Endothelial cell of umbilical vein (primary cell): ENCODE data around the gene BEND3. TPM values are rescaled to one million over a fixed set of nuclear protein-coding genes. Genes with fewer than 3 reads are reported as not detected.

Source experiments
- BruUV-seq: library from RNA; stranded (reverse); fragments of 400-500 nt; replicated peaks from 2 replicates; lab custom pipeline; 2021; lab: Mats Ljungman, UMichigan
- CTCF ChIA-PET: fragments of 300-600, 350-600 bp; sonication (Branson Sonifier 250); formaldehyde crosslinking; loops from one replicate; lab custom pipeline; 2021; ENCODE audit warnings: antibody characterized with exemption, inconsistent platforms; lab: Charles Lee
- POLR2A ChIA-PET: fragments of 300-600, 350-600 bp; sonication (Branson Sonifier 250); formaldehyde crosslinking; loops from one replicate; lab custom pipeline; 2021; ENCODE audit warnings: antibody characterized with exemption, inconsistent platforms; lab: Charles Lee
- DNase-seq: peaks from one replicate; pipeline ENCODE4 v3.0.0-alpha.2; 2011; ENCODE audit warnings: low read depth, low spot score
- FAIRE-seq: peaks from 2 replicates; lab custom pipeline; 2011; peaks lifted over from hg19 to GRCh38; lab: Jason Lieb, UNC
- H2AFZ ChIP-seq: 2 replicates; pipeline ENCODE4 v1.6.0; 2012; ENCODE audit warnings: low read depth, low read length, control low read depth, inconsistent platforms
- H3K27ac ChIP-seq: 2 replicates; pipeline ENCODE4 v1.5.1; 2011; ENCODE audit warnings: low read depth, mild to moderate bottlenecking, control low read depth, low read length, moderate library complexity; ENCODE audit not compliant: insufficient read depth
- H3K27me3 ChIP-seq, 2 experiments: 2 replicates each; pipeline versions ENCODE4 v1.6.0 to v1.6.1; 2011; ENCODE audit warnings: low read length in 2 of 2, mixed read lengths in 1 of 2; ENCODE audit not compliant: control insufficient read depth in 2 of 2, insufficient read depth in 2 of 2
- H3K36me3 ChIP-seq, 2 experiments: 2 replicates in 1 of 2; 3 replicates in 1 of 2; pipeline ENCODE4 v1.5.1; 2011; ENCODE audit warnings: low read length in 2 of 2, mild to moderate bottlenecking in 1 of 2, moderate library complexity in 1 of 2; ENCODE audit not compliant: control insufficient read depth in 2 of 2, insufficient read depth in 2 of 2; ENCODE audit errors: extremely low read depth in 1 of 2
- H3K4me1 ChIP-seq: 3 replicates; pipeline ENCODE4 v1.5.1; 2011; ENCODE audit warnings: mild to moderate bottlenecking, low read length; ENCODE audit not compliant: control insufficient read depth, insufficient read depth; ENCODE audit errors: extremely low read depth
- H3K4me2 ChIP-seq: 2 replicates; pipeline ENCODE4 v1.6.1; 2011; ENCODE audit warnings: low read length, control low read depth, mixed read lengths; ENCODE audit not compliant: insufficient read depth
- H3K4me3 ChIP-seq, 3 experiments: fragments of 200-600 bp in 1 of 3; sonication (generic), shearing (Covaris generic) in 1 of 3; replicated peaks in 1 of 3; 2 replicates each; pipeline ENCODE4 v1.5.1; 2011 to 2016; ENCODE audit warnings: control low read depth in 3 of 3, low read length in 3 of 3, mild to moderate bottlenecking in 2 of 3, inconsistent platforms in 1 of 3, low read depth in 1 of 3, moderate library complexity in 1 of 3; ENCODE audit not compliant: insufficient read depth in 1 of 3
- H3K79me2 ChIP-seq: 2 replicates; pipeline ENCODE4 v1.6.0; 2012; ENCODE audit warnings: low read length, inconsistent platforms; ENCODE audit not compliant: control insufficient read depth, insufficient read depth
- H3K9ac ChIP-seq: replicated peaks from 2 replicates; pipeline ENCODE3; 2011; ENCODE audit warnings: low read length, control low read depth; ENCODE audit not compliant: insufficient read depth; ENCODE audit errors: extremely low read depth
- H3K9me1 ChIP-seq: replicated peaks from 3 replicates; pipeline ENCODE4 v1.6.0; 2011; ENCODE audit warnings: mild to moderate bottlenecking, low read length; ENCODE audit not compliant: control insufficient read depth, insufficient read depth; ENCODE audit errors: extremely low read depth
- H3K9me3 ChIP-seq: replicated peaks from 2 replicates; pipeline ENCODE4 v1.5.1; 2012; ENCODE audit warnings: low read length, inconsistent platforms; ENCODE audit not compliant: control insufficient read depth, insufficient read depth
- H4K20me1 ChIP-seq: replicated peaks from 2 replicates; pipeline ENCODE3; 2011; ENCODE audit warnings: mild to moderate bottlenecking, low read length; ENCODE audit not compliant: control insufficient read depth, insufficient read depth; ENCODE audit errors: extremely low read depth
- CTCF ChIP-seq, 2 donors: IDR thresholded peaks; 1 replicate in 1 of 2; 2 replicates in 1 of 2; pipeline ENCODE4 v1.5.1; 2011; ENCODE audit warnings: low read length in 2 of 2, mild to moderate bottlenecking in 2 of 2, moderate library complexity in 2 of 2, control low read depth in 1 of 2, inconsistent platforms in 1 of 2, low read depth in 1 of 2; ENCODE audit not compliant: insufficient read depth in 1 of 2; ENCODE audit errors: extremely low read depth in 1 of 2
- EZH2 ChIP-seq: IDR thresholded peaks from 2 replicates; pipeline ENCODE4 v1.6.1; 2012; ENCODE audit warnings: borderline replicate concordance, low read depth, mild to moderate bottlenecking, moderate library complexity, low read length, inconsistent platforms; ENCODE audit not compliant: severe bottlenecking
- FOS ChIP-seq: IDR thresholded peaks from 2 replicates; pipeline ENCODE4 v1.6.1; 2011; ENCODE audit warnings: mild to moderate bottlenecking, low read length, moderate library complexity, borderline replicate concordance; ENCODE audit not compliant: insufficient read depth
- GATA2 ChIP-seq: IDR thresholded peaks from 2 replicates; pipeline ENCODE4 v1.7.0; 2011; ENCODE audit warnings: low read depth, mild to moderate bottlenecking, moderate library complexity, mixed read lengths, low read length; ENCODE audit not compliant: insufficient read length, insufficient read depth
- JUN ChIP-seq: IDR thresholded peaks from 2 replicates; pipeline ENCODE4 v1.6.1; 2011; ENCODE audit warnings: borderline replicate concordance, low read depth; ENCODE audit not compliant: insufficient read length, insufficient read depth
- MAX ChIP-seq: IDR thresholded peaks from 2 replicates; pipeline ENCODE4 v1.6.1; 2011; ENCODE audit not compliant: insufficient read depth, insufficient read length
- MYC ChIP-seq: IDR thresholded peaks from one replicate; pipeline ENCODE4 v1.6.1; 2011; ENCODE audit warnings: mild to moderate bottlenecking, low read depth, low read length
- POLR2A ChIP-seq: IDR thresholded peaks from 2 replicates; pipeline ENCODE4 v1.6.1; 2012; ENCODE audit warnings: low read depth, mild to moderate bottlenecking, control low read depth, low read length
- POLR2AphosphoS5 ChIP-seq: IDR thresholded peaks from 2 replicates; pipeline ENCODE4 v1.6.1; 2012; ENCODE audit warnings: low read depth, mild to moderate bottlenecking, control low read depth, low read length, moderate library complexity; ENCODE audit not compliant: insufficient read depth
- dilution Hi-C: fragments of 300-500 bp; cut with MboI; formaldehyde crosslinking; loops from one replicate; pipeline ENCODE4 v1.15.0; 2019; ENCODE audit warnings: low sequenced_read_pairs; ENCODE audit not compliant: extremely low pct_ligation_motif_present
- intact Hi-C: fragments of 100-400 bp; cut with micrococcal nuclease; formaldehyde crosslinking; loops from one replicate; pipeline ENCODE4 v1.10.0; 2022
- polyA plus RNA-seq, 4 experiments: library from polyadenylated mRNA; depleted of rRNA in 3 of 4; stranded (reverse) in 3 of 4; unstranded in 1 of 4; fragments of >200 nt; gene quantifications; 2 replicates each; pipeline versions ENCODE4 v1.2.1 to v1.2.3, GENCODE V29; 2011 to 2012; ENCODE audit warnings: missing spikeins in 1 of 4
- total RNA-seq: library from RNA; stranded (reverse); gene quantifications from 2 replicates; pipeline ENCODE4 v1.2.3, GENCODE V29; 2021

Gene BEND3
- total and polyA plus RNA-seq, 2 donors (not counting 3 experiments of a cell fraction or from before 2014, with no cell fraction given) = 1.6 to 4.8 TPM

- Histone ChIP-seq H3K4me1 (no peaks in the 10 kb centered on the region), H3K27me3 (no peaks in the 10 kb centered on the region), H3K36me3 (no peaks in the 10 kb centered on the region), H3K4me2 (no peak overlapping the region), H3K27ac (no peak overlapping the region), H2AFZ (no peak overlapping the region), H3K4me3 (no peak overlapping the region), H3K9me3 (no peaks in the 10 kb centered on the region), H3K79me2 (no peaks in the 10 kb centered on the region), H4K20me1 (no peaks in the 10 kb centered on the region), H3K9me1 (no peaks in the 10 kb centered on the region), H3K9ac (no peak overlapping the region)
- FAIRE-seq (no peak), DNase-seq (no peak)
- no peak for TF ChIP-seq POLR2AphosphoS5
- no peak for TF ChIP-seq MAX
- TF ChIP-seq FOS = no peak
- TF ChIP-seq CTCF (IDR thresholded peaks at IDR 0.05; ENCODE audit: extremely low read depth in 1 of 2, insufficient read depth in 1 of 2, low read depth in 1 of 2, low read length in 2 of 2) = no peak
- TF ChIP-seq POLR2A = no peak
- no peak for TF ChIP-seq EZH2
- no peak for TF ChIP-seq GATA2
- no peak for TF ChIP-seq JUN
- no peak for TF ChIP-seq MYC
- CTCF ChIA-PET = interaction anchor here (0.8 to 1.0 kb wide), 2 partner anchors 8 to 162 kb away, joined by 3 to 5 read pairs; no protein-coding TSS in a partner anchor
- BruUV-seq = no TSS peak
- POLR2A ChIA-PET = no interaction called here
- dilution Hi-C loops = no loop called here
- intact Hi-C loops = no loop called here
Observed at GRCh38 chr6:107156617-107157016, 41.3 kb upstream of the BEND3 start.
